ENCODE results near the gene PCF11.

Gene PCF11

GRCh38 chr11:83174008-83174407 lies 17.1 kb downstream of the PCF11 start:
- TF ChIP-seq TEAD4 (IDR thresholded peaks at IDR 0.05) (no peak), TCF12 (IDR thresholded peaks at IDR 0.05; ENCODE audit: low read depth) (no peak), RAD21 (IDR thresholded peaks at IDR 0.05; ENCODE audit: low read depth) (no peak), USF1 (IDR thresholded peaks at IDR 0.05) (no peak), TAF1 (IDR thresholded peaks at IDR 0.05; ENCODE audit: low read depth) (no peak), EP300 (IDR thresholded peaks at IDR 0.05; ENCODE audit: borderline replicate concordance) (no peak), REST (IDR thresholded peaks at IDR 0.05; ENCODE audit: low read depth) (no peak), CEBPB (IDR thresholded peaks at IDR 0.05) (no peak), CREB1 (IDR thresholded peaks at IDR 0.05; ENCODE audit: low read depth) (no peak), ZBTB7A (IDR thresholded peaks at IDR 0.05; ENCODE audit: low read depth) (no peak), MAX (IDR thresholded peaks at IDR 0.05) (no peak), NFIC (IDR thresholded peaks at IDR 0.05) (no peak), EGR1 (IDR thresholded peaks at IDR 0.05) (no peak), YY1 (IDR thresholded peaks at IDR 0.05; ENCODE audit: low read depth) (no peak), FOXM1 (IDR thresholded peaks at IDR 0.05; ENCODE audit: borderline replicate concordance, low read depth) (no peak)

GRCh38 chr11:83175815-83176214 lies 18.9 kb downstream of the PCF11 start:
- TF ChIP-seq MAX (IDR thresholded peaks at IDR 0.05): no peak

- TF ChIP-seq USF1 (IDR thresholded peaks at IDR 0.05) (no peak), EP300 (IDR thresholded peaks at IDR 0.05; ENCODE audit: borderline replicate concordance) (no peak), FOXM1 (IDR thresholded peaks at IDR 0.05; ENCODE audit: borderline replicate concordance, low read depth) (no peak), TEAD4 (IDR thresholded peaks at IDR 0.05) (no peak), ZBTB7A (IDR thresholded peaks at IDR 0.05; ENCODE audit: low read depth) (no peak), REST (IDR thresholded peaks at IDR 0.05; ENCODE audit: low read depth) (no peak), CEBPB (IDR thresholded peaks at IDR 0.05) (no peak), TCF12 (IDR thresholded peaks at IDR 0.05; ENCODE audit: low read depth) (no peak), RAD21 (IDR thresholded peaks at IDR 0.05; ENCODE audit: low read depth) (no peak), EGR1 (IDR thresholded peaks at IDR 0.05) (no peak)
These were observed 24.9 kb downstream of the PCF11 start for GRCh38 chr11:83181815-83182214.

- TF ChIP-seq CEBPB (IDR thresholded peaks at IDR 0.05) (no peak), MAX (IDR thresholded peaks at IDR 0.05) (no peak), EP300 (IDR thresholded peaks at IDR 0.05; ENCODE audit: borderline replicate concordance) (no peak), CREB1 (IDR thresholded peaks at IDR 0.05; ENCODE audit: low read depth) (no peak), TCF12 (IDR thresholded peaks at IDR 0.05; ENCODE audit: low read depth) (no peak), RAD21 (IDR thresholded peaks at IDR 0.05; ENCODE audit: low read depth) (no peak), YY1 (IDR thresholded peaks at IDR 0.05; ENCODE audit: low read depth) (no peak), USF1 (IDR thresholded peaks at IDR 0.05) (no peak), TAF1 (IDR thresholded peaks at IDR 0.05; ENCODE audit: low read depth) (no peak)
These were observed 28.8 kb downstream of the PCF11 start for GRCh38 chr11:83185767-83186166.

- TF ChIP-seq TCF12 (IDR thresholded peaks at IDR 0.05; ENCODE audit: low read depth) (no peak), NFIC (IDR thresholded peaks at IDR 0.05) (no peak), TEAD4 (IDR thresholded peaks at IDR 0.05) (no peak), TAF1 (IDR thresholded peaks at IDR 0.05; ENCODE audit: low read depth) (no peak), MAX (IDR thresholded peaks at IDR 0.05) (no peak), YY1 (IDR thresholded peaks at IDR 0.05; ENCODE audit: low read depth) (no peak), EP300 (IDR thresholded peaks at IDR 0.05; ENCODE audit: borderline replicate concordance) (no peak), RAD21 (IDR thresholded peaks at IDR 0.05; ENCODE audit: low read depth) (no peak), EGR1 (IDR thresholded peaks at IDR 0.05) (no peak), CEBPB (IDR thresholded peaks at IDR 0.05) (no peak), REST (IDR thresholded peaks at IDR 0.05; ENCODE audit: low read depth) (no peak), ZBTB7A (IDR thresholded peaks at IDR 0.05; ENCODE audit: low read depth) (no peak), USF1 (IDR thresholded peaks at IDR 0.05) (no peak)
These were observed 30.5 kb downstream of the PCF11 start for GRCh38 chr11:83187465-83187864.
